Activated CD4-positive, alpha-beta T cell treated with anti-CD3 and anti-CD28 coated beads, Interleukin-2, amount 50 U/mL, for 16 hours (primary cell): ENCODE results near the gene C22orf23.
A peak's percentile ranks its signal among the peaks of the same experiment; 100 is the strongest.

Experiments used
- DNase-seq: peaks from one replicate; pipeline ENCODE4 v3.0.0-alpha.2; 2020

C22orf23 gene

DNA sequence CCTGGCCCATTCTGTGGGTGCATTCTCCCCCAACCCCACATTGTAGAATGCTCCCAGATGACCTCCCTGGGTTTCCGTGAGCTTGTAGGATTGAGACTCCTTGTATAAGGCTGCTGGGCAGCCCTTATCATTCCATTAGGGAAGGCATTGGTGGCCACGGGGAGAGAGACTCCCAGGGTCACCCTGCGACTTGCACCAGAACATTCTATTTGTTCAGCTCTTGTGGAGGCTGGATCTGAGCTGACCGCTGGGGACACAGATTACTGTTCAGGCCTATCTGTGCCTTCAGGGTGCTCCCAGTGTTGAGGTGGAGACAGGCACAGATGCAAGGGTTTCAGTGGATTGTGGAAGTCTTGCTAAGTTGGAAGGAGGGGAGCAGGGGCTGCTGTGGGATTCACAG is 29.5 kb downstream of the C22orf23 start:
- DNase-seq = no peak

DNA sequence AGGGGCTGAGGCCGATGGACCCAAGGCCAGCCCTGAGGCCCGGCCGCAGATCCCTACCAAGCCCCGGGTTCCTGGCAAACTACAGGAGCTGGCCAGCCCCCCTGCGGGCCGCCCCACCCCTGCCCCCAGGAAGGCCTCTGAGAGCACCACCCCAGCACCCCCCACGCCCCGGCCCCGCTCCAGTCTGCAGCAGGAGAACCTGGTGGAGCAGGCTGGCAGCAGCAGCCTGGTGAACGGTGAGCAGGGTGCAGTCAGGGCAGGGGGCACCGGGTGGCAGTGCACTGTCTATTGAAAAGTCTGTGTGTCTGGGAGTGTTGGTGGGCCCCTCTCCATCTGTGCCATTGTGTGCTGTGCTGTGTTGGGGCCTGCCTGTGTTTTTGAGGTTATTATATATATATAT is 31.2 kb downstream of the C22orf23 start:
- no peak for DNase-seq

DNA sequence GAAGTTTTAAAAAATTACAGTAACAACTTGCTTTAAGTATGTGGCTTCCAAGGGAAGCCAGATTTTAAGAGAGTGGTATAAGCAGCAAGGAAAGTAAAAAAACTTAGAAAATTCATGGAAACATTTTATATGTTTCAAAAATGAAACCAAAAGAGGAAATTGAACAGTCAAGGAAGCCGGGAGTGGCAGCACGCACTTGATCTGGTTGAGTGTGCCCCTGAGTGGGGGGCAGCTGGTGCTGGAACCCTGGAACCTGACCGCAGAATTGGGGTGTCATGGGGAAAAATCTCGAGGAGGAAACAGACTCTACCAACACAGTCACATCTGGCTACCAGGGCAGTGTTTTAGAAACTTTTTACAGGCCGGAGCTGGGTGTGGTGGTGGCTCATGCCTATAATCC is 33.3 kb downstream of the C22orf23 start:
- DNase-seq = no peak

DNA sequence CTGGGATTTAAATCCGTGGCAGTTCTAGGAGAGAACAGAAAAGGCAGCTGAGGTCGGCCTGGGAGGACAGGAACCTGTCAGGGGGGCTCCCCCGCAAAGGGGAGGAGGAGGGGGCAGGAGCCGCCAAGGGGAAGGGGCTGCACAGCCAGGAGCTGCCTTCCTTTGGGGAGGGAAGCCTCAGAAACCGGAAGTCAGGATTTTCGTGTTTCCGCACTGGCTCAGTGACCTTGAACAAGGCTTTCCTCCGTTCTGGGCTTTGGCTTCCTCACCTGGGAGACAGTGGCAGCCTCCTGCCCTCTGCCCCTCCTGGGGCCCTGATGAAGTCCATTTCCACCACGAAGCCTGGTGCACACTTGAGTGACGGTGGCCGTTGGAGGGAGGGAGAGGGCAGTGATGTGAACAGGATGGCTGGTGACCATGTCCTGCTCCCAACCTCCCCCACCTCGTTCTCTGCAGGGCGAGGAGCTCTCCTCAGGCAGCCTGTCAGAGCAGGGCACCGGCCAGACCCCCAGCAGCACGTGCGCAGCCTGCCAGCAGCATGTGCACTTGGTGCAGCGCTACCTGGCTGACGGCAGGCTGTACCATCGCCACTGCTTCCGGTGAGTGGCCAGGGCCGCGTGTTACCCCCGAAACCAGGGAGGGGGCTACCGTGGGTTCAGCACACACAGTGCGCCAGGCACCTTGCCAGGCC is 34.7 kb downstream of the C22orf23 start:
- DNase-seq = no peak

DNA sequence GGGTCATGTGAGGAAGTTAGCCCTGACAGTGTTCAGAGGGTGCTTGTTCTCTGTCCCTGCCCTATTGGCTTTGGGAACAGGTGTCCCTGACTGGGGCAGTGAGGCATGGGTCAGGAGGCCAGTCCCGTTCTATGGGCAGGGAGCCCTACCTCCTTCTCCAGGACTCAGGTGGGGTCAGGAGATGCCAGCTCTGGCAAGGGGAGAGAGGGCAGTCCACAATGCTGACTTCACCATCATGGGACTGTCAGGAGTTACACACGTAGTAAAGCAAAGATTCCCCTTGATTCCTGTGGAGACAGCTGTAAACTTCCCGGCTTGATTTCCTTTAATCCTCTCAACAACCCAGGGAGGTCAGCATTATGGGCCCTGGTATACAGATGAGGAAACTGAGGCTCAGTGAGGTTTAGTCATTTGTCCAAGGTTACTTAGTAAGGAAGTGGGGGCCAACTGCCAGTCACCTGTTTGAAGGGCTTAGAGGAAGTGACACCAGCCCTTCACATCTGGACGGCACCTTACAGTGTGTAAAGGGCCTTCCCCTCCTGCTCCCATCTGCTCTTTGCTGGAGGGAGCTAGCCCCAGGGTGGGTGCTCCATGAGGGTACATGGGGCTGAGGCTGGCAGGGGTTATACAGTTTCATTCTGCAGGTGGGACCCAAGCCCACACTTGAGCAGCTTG is 35.4 kb downstream of the C22orf23 start:
- no peak for DNase-seq

DNA sequence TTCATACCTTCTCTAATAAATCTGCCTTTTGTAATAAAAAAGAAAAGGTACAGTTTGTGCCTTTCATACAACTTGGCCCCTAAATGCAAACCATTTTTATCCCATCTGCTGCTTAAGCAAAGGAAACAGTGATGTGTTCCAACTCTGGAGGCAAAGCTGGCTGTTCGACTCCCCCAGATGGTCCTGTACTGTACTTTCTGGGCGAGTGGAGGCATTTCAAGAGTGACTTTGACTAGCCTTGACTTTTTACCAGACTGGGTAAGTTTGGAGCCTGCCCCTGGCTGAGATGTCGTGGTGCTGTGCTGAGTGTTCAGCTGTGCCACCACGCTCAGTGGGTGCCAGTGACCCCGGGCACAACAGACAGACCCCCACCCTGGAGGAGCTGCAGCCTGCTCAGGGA is 37.1 kb downstream of the C22orf23 start:
- no peak for DNase-seq

DNA sequence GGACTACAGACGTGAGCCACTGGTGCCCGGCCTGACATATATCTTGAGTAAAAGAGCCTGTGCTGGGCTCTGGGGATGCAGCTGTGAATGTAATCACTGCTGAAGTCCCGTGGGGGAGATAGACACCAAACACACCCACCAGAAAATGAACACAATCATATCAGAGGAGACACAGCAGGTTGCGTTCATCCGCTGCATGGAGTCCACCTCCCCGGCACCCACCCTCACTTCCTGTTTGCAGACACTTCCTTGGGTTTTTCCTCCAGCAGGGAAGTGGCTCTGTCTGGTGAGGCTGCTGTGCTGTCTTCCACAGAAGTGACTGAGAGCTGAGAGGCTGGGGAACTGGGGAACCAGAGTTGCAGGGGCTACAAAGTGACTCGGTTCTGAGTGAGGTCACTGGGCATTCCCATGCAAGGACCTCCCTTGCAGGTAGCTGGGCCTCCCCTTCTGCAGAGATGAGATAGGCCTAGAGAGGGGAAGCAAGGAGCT is 40.1 kb downstream of the C22orf23 start:
- DNase-seq = no peak

DNA sequence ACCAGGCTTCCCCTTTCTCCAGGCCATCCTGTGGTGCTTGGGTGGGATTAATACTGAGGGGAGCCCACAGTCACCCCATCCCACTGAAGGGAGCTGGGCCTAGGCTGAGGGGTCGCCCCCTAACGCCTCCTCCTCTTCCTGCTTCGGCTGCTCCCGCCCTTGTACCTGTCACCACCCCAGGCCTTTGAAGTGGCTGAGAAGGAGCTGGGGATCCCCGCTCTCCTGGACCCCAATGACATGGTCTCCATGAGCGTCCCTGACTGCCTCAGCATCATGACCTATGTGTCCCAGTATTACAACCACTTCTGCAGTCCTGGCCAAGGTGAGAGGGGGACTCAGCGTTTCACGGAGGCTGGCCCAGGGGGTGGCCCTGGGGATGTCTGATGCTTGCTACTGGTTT is 41.2 kb downstream of the C22orf23 start:
- no peak for DNase-seq

DNA sequence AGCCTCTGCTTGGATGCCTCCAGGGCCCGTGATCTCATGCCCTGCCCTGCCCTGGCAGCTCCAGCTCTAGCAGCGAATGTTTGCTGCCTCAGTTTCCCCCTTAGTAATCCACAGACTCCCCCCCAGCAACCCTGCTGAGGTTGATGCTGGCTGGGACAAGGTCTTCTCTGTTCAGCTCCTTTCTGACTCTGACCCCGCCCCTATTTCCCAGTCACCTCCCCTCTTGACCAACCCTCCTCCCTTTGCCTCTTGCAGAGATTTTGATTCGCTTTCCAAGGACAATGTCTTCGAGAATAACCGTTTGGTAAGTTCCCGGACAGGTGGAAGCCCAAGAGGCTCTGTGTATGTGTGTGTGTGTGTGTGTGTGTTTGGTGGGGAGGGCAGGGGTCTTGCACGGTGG is 41.7 kb downstream of the C22orf23 start:
- no peak for DNase-seq

DNA sequence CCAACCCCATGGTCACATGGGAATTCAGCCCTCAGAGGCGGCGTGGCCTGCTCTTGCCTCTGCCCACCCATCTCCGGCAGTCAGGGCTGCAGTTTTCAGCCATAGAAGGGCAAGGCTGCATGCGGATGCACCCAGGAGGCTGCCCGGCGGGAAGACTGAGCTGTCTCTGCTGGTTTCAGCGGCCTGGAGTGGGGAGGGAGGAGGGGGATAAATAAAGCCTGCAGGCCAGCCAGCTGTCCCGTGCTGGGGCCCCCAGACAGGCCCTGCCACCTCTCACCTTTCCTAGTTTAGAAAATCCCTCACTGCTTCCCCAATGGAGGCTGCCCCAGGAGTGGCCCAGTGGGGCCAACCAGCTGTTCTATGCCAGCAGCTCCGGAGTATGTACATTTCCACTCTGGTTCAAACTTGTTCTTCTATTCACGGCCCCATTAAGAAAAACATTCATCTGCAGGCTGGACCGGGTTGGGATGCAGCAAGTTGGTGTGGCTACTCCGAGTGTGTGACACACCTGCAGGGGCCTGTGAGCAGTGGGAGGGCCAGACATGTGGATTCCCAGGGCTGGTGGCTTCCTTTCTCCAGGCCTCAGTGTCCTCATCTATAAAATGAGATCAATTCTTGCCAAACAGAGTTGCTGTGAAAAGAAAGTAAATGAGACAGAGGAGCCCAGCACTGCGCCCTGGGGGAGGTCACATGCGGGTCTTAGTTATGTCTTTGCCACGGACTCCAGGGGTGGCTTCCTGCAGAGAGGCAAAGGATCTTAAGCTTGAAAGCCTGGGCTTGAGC is 42.3 kb downstream of the C22orf23 start:
- no peak for DNase-seq

DNA sequence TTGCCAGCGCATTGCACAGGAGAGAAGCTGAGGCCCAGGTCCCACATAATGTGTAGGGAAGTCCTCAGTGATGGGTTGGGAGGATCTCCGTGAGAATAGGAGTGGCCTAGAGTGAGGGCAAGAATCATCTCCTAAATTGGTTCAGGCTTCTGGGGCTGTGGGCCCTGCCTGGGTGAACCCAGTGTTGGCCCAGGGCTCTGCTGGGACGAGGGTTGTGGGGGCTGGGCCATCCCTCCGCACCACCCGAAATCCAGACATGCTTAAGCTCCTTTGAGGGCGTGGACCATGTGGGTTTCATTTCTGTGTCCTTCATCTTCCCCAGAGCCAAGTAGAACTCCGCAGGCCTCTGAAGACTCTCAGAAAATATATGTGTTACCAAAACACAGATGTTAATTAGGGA is 43.6 kb downstream of the C22orf23 start:
- no peak for DNase-seq

DNA sequence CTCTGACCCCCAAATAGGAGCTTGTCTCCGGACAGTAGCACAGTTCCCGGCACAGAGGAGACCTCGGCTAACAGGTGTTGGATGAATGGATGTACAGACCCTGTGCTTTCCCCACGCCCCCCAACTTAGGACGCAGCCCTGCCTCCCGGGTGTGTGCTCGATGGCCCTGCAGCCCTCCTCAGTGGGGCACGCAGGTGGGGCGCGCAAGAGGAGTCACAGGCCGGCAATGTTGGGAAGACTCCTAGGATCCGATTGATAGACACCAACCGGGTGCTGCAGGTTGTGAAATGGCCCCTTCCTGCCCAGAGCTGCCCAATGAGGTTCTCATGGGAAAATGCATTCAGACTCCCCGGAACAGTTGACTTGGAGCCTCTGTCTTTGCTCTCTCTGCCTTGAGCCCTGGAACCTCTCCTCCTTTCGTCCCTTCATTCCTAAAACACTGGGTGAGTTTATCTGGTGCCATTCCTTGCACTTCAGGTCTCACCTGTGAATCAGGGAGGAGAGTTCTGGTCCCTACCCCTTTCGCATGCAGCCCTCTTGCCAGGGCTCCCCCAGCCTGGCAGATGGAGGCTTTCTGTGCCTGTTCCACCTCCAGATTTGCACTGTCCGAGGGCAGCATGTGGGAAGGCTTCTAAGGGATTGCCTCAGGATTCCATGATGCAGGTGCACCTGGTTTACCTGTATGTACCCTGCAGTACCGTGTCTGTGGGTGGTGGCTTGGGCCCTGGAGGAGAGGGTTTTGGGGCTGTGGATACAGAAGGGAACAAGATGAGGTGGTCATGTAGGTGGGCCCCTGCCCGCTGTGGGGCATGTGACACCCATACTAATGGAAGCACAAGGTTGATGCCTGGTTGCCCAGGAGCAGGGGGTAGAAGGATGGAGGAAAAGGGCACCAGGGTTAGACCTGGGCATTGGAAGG is 46.1 kb downstream of the C22orf23 start:
- DNase-seq = no peak

DNA sequence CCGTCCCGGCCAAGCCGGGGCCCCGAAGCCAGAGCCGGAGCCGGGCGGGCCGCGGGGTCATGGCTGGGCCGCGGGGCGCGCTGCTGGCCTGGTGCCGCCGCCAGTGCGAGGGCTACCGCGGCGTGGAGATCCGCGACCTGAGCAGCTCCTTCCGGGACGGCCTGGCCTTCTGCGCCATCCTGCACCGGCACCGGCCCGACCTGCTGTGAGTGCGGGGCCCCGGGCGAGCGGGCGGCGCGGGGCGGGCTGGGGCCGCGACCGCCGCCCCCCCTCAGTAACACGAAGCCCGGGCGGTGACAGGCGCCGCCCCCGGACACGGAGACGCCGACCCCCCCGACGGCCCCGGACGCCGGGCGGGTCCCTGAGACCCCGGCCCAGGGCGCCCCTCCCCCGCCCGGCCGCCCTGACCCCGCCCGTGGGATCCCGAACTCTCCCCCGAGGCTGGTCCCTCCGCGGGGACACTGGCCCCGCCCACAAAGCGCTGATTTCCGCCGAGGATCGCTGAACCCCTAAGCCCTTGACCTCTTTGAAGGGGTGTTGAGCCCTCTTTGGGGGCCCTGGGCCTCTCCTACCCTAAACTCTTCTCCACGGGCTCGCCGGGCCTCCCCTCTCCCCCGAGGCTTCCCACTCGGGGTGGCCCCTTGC is 46.9 kb downstream of the C22orf23 start:
- peak; percentile 29 for DNase-seq

DNA sequence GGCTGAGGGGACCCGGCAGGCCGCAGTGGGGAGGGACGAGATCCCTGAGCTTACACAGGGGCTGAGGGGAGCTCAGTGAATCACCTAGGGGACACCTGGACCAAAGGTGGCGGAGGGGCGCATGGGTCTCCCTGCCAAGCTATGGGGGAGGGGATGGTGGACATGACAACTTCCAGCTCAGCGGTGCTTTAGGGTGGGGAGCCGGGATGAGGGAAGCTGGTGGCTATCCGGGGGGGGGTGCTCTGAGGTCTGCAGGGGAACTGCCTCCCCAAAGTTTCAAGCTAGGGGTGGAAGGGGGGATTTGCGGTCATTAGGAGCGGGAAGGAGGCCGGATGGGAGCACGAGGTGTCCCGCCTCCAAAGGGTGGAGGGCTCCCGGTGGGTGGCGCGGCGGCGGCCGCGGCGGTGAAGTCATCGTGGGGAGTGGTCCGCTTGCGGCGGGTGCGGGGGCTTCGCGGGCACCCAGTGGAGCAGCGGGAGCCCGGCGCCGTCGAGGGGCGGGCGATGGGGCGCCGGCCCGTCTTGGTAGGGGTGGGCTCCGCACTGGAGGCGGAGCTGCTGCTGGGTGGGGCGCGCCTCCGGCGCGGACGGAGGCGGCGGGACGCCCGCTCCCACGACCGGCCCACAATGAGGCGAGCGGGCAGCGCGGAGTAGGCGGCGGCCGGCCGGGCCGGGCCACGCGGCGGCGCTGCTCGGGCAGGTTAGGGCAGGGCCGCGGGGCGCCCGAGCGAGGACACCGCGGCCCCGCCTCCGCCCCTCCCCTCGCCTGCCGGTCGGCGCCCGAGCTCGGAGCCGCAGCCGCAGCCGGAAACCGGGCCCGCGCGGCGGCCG is 47.7 kb downstream of the C22orf23 start, which contains the start of gene MICALL1:
MICALL1 (plus strand) TSS at position 764 of the 830 bp plus-strand sequence. CDS start 126 bp downstream, outside the sequence.
- DNase-seq = peak; percentile 52

DNA sequence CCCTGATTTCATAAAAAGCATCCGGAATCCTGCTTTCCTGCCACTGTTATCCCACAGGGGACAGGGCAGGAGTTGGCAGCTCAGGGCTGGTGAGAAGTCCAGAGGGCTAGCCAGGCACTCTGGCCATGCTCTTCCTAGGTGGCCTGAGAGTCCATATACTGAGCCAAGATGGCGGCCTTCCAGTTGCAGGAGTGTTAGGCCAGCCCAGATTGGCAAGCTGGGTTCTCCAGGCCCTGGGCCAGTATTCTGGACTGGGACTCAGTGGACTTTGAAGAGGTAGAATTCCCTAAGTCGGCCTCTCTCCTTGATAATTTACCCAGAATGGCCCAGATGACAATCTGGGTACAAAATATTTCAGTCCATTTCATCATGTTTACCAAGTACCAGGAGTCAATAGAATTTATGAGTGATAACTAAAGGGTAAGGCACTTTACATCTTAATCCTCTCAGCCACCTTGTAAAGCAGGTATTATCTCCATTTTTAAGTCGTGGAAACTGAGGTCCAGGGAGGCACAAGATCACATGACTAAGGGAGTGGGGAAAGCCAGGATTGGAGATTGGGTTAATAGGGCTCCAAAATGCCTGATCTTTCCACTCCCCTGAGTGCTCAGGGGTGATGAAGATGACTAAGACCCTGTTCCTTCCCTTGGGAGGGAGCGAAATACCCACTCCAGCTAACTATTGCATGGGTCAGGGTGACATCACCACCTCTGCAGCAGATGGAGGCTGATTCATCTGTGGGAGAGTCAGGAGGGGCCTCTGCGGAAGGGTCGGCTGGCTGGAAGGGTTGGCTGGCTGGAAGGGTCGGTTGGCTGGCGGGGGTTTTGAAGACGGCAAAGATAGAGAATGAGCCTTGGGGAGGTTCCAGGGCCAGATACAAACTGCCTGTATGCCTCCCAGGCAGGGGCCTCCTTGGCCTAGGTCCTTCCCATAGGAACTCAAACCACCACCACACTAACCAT is 48.5 kb downstream of the C22orf23 start:
- peak; percentile 7 for DNase-seq

DNA sequence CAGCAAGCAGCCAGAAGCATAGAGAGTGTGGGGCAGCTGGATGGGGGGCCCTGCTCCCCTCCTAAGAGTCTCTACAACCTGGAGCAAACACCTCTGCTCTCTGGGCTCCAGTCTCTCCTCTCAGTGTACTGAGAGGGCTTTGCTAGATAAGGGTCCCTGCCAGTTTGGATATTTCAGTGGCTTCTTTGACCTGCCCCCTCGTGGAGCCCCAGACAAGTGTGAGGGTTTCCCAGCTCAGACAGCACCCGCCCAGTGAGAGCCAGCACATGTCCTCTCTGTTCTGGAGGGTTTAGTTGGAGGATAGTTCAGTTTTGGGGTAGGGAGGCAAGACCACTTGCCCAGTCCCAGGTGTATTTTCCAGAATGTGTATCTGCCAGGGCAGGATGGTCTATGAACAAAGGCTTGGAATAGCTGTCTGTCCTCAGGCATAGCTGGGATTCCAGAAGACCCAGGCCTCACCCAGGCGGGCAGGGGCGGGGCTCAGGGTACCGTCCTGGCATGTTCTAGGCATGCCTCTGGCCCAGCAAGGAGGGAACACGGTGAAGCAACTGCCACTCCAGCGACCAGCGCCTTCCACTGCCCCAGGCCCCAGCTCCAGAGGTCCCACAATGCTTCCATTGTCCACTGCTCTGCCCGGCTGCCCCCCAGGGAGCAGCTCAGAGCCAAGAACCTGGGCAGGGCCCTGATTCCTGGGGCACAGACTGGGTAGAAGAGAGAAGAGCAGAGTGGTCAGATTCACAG is 54.8 kb downstream of the C22orf23 start:
- no peak for DNase-seq

DNA sequence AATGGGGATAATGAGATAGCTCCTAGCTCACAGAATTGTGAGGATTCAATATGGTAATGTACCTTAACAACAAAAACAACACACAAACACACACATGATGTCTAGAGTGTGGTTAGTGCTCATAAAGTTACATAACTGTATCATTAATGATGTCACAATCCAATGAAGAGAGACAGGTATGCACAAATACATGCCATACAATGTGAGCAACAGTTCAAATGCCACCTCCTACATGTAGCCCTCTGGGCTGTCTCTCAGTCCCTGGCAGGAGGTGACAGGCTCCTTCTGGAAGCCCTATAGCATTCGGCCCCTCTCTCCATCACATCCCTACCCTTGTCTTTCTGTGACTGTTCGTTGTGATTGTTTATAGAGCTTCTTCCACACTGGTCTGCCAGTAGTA is 55.6 kb downstream of the C22orf23 start:
- DNase-seq = no peak

DNA sequence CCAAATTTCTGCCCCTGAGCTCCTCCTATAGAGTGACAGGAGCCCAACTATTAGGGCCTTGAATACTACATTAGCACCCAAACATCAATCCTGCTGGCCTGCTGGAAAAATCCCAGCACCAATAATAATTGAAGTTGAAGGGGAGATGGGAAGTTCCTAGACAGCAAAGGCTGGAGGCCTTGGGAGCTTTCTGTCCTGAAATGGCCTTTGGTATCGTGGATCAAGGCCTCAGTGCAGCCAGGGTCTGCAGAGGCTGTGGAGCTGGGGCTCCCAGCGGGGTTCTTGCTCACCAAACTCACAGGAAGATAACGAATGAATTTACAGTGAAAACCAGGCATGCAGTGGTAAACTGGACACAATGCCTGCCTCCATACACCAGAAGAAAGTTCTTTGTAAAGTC is 56.5 kb downstream of the C22orf23 start:
- DNase-seq = no peak

DNA sequence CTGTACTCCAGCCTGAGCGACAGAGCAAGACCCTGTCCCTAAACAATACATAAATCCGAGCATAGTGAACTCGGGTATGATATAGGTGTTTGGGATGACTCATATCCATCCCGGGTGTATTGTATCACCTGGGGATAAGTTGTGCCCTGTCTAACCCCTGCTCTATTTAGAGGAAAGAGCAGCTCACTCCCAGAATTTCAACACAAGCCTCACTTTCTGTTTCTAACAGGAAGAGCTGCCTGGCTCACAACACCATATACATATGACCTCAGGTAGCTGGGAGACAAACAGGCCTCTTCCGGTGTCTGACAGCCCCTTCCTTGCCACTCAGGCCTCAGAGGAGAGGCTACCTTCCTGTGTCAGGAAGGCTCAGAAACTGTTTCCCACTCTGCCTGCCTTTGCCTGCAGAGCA is 57.2 kb downstream of the C22orf23 start:
- peak; percentile 76 for DNase-seq
